A204.1 (cell line): ENCODE data around the gene CASKIN1.
"Not testable (repeated sequence)": the region's sequence is repeated elsewhere in the genome, so short reads cannot be mapped to it uniquely, and the experiment has no call there.

ENCODE experiments used
- FAIRE-seq: peaks from 2 replicates; lab custom pipeline; 2012; peaks lifted over from hg19 to GRCh38; lab: Jason Lieb, UNC

The CASKIN1 gene, protein sequence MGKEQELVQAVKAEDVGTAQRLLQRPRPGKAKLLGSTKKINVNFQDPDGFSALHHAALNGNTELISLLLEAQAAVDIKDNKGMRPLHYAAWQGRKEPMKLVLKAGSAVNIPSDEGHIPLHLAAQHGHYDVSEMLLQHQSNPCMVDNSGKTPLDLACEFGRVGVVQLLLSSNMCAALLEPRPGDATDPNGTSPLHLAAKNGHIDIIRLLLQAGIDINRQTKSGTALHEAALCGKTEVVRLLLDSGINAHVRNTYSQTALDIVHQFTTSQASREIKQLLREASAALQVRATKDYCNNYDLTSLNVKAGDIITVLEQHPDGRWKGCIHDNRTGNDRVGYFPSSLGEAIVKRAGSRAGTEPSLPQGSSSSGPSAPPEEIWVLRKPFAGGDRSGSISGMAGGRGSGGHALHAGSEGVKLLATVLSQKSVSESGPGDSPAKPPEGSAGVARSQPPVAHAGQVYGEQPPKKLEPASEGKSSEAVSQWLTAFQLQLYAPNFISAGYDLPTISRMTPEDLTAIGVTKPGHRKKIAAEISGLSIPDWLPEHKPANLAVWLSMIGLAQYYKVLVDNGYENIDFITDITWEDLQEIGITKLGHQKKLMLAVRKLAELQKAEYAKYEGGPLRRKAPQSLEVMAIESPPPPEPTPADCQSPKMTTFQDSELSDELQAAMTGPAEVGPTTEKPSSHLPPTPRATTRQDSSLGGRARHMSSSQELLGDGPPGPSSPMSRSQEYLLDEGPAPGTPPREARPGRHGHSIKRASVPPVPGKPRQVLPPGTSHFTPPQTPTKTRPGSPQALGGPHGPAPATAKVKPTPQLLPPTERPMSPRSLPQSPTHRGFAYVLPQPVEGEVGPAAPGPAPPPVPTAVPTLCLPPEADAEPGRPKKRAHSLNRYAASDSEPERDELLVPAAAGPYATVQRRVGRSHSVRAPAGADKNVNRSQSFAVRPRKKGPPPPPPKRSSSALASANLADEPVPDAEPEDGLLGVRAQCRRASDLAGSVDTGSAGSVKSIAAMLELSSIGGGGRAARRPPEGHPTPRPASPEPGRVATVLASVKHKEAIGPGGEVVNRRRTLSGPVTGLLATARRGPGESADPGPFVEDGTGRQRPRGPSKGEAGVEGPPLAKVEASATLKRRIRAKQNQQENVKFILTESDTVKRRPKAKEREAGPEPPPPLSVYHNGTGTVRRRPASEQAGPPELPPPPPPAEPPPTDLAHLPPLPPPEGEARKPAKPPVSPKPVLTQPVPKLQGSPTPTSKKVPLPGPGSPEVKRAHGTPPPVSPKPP (N-terminal part only)

DNA sequence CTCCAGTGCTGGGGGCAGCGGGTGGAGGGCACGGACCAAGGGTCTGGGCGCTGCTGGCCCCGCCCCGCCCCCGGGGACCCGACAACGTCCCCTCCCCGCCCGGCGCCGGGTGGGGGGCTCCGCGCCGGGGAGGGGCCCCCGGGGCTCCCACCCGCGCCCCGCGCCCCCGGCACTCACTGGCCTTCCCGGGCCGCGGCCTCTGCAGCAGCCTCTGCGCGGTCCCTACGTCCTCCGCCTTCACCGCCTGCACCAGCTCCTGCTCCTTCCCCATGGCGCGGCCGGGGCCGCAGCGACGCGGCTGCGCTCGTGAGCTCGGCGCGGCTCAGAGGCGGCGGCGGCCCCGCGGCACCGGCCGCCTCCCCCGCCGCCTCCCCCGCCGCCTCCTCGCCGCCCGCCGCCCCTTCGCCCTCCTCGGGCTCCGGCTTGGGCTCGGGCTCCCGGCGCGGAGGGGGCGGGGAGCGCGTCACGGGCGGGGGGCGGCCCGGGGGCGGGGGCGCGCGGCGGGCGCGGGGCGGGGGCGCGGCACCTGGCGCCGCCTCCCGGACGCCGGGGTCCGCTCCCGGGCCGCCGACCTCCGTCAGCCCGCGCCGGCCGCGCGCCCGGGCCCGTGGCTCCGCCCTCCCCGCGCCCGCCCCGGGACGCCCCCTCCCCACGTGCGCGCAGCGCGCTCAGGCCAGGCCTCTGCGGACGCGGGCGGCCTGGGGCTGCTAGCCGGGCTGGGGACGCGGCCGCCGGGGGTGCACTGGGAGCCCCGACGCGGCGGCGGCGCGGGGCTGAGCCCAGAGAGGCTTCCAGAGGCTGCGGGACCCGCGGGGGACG lies at the start of gene CASKIN1:
CASKIN1 (minus strand) TSS at position 444 of the 819 bp plus-strand sequence; CDS start at position 271, 173 bp downstream.
- FAIRE-seq = no peak

DNA sequence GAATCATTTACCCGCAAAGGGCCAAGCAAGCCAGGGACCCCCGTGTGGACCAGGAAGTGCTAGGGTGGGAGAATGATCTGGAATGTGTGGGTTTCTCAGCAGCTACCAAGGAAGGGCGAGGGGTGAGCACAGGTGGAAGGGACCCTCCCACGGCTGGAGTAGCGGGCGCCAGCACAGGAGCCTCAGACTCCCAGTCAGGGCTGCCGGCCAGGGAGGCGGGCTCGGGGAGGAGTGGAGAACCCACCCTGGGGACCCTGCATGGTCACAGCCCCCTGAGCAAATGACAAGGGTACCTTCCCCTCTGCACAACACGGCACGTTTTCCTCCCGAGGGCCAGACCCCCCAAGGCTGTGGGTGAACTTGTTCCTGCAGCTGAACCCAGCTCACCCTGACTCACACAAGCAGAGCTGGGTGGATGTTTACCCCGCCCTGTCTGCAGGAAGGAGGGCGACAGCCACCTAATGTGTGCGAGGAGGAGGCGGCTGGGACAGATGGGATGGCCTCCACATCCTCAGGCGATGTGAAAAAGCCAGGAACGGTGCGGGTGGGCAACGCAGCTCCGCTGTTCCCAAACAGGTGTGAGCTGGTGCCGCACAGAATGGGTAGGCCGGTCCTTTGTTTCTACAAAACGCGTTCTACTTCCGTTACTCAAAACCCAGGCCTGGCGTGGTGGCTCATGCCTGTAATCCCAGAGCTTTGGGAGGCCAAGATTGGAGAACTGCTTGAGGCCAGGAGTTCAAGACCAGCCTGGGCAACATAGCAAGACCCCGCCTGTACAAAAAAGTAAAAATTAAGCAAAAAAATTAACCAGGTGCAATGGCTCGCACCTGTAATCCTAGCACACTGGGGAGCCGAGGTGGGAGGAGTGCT lies 48.8 kb upstream of the CASKIN1 start:
- FAIRE-seq = no peak

DNA sequence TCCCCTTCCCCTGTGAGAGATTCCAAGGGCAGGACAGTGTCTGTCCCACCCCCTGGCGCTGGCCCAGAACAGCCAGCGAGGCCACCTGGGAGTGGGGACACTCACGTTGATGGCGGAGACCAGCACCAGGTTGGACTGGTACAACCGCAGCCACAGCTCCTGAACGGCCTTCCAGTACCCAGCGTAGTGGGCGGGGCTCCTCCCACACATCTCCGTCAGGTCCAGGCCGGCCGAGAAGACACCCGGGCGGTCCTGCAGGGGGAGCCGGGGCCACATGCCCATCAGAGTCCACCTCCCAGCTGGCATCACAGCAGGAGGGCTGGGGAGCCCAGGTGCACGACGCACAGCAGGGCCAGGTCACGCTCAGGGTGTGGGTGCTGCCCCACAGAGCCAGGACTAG lies 47.9 kb upstream of the CASKIN1 start:
- FAIRE-seq = no peak

DNA sequence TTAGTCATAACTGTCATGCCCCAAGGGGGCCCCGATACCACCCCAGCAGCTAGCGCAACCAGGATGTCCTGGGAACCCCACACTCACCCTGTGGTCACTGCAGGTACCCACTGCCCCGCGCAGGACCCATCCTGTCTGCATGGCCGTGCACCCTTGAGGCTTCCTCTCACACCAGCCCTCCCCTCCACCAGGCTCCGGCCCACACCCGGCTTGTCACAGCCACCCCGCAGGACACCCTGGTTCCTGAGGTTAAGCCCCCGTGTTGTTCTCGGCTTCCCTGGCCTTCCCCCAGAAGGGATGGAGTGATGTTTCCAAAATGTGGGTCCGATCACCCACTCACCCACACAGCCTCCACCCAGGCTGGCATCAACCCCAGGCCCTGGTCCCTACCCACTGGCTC lies 47.4 kb upstream of the CASKIN1 start:
- no peak for FAIRE-seq

DNA sequence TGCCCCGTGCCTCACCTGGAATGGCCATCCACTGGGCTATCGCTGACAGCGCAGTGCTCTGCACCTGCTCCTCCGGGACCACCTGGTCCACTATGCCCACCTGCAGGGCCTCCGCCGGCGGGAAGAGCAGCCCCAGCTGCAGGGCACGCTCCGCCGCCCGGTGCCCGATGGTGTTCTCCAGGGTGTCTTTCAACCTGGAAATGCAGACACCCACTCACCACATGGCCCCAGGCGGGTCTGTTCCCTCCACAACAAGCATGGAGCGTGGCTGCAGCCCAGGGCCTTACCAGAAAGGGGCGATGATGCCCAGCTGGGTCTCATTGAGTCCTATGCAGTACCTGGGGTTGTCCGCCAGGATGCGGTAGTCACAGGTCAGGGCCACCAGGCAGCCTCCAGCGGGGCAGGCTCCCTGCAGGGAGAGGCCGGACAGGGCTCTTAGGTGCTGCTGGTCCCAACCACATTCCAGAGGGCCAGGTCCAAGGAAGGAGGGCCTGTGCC lies 46.7 kb upstream of the CASKIN1 start:
- FAIRE-seq = no peak

DNA sequence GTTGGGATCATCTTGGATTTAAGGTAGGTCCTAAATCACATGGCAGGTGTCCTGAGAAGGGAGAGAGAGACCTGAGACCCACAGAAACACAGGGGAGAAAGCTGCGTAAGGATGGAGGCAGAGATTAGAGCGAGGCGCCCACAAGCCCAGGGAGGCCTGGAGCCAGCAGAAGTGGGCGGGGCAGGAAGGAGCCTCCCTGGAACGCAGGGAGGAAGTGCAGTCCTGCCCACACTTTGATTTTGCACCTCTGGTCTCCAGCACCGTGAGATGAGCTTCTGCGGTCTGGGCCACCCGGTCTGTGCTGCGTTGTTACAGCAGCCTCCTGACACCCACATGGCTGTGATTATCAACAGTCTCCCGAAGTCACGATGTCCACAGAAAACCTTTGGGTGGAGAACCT lies 46.2 kb upstream of the CASKIN1 start:
- no peak for FAIRE-seq

DNA sequence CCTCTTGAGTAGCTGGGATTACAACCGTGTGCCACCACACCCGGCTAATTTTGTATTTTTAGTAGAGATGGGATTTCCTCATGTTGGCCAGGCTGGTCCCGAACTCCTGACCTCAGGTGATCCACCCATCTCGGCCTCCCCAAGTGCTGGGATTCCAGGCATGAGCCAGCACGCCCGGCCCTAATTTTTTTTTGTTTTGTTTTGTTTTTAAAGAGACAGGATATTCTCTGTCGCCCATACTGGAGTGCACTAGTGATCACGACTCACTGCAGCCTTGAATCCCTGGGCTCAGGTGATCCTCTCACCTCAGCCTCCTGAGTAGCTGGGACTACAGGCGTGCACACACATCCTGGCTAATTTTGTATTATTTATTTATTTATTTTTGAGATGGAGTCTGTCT lies 43.9 kb upstream of the CASKIN1 start:
- FAIRE-seq = not testable (repeated sequence)

DNA sequence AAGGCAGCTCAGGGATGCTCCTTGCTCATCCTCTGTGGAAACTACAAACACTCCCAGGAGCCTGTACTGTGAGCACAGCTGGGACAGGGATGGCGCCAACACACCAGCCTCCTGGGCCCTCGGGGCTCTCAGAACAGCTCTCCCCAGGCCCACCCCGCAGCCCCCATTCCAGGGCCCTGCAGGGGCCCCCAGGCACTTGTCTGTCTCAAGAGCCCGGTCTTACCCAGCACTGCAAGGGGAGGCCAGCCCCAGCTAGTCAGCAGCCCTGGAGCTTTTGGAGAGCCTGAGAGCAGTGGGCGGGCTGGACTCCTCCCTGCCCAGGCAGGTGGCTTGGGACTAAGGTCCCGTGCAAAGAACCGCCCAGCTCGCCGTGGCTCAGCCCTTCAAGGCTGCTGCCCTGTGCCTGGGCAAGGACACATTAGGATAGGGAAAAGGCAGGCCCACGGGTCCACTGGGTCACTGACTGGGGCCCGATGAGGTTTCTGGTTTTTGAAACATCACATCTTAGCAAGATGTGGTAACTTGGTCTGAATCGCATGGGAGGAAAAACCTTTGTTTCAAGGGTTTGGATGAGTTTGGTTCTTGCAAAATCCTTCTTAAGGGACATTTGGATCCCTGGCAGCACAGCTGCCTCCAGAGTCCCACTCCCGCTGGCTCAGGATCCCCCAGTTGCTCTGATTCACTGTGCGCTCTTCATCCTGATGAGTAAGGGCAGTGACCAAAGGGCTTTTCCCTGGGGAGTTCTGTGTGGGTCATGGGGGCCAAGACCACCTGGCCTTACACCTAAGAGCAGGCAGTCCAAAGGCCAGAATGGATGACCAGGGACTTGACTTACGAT lies 42.7 kb upstream of the CASKIN1 start:
- FAIRE-seq = no peak

DNA sequence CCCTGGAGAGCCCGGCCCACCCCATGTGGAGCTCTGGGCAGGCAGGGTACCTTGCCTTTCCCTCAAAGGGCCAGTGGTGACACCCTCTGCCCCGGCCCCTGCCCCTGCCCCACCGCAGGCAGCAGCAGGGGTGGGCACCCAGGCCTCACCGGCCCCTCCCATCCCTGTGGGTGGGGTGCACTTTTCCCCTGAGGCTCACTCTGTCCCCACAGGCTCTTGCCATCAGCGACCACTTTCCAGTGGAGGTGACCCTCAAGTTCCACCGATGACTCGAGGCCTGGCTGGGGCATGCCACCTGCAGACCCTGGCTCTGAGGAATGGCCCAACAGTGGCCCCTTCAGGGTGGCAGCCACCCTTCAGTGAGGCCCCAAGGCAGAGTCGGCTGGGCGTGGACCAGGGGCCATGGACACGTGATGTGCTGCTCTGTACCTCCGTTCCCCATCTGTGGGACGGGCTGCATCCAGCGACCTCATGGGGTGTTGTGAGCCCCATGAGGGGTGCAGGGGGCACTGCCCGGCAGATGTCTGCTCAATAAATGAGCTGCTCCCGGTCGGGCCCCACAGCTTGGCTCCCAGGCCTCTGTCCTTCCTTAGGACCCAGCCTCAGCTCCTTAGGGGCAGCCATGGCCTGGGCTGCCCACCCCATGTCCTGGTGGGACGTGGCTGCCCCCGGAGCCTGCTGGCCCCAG lies 41.9 kb upstream of the CASKIN1 start:
- no peak for FAIRE-seq

DNA sequence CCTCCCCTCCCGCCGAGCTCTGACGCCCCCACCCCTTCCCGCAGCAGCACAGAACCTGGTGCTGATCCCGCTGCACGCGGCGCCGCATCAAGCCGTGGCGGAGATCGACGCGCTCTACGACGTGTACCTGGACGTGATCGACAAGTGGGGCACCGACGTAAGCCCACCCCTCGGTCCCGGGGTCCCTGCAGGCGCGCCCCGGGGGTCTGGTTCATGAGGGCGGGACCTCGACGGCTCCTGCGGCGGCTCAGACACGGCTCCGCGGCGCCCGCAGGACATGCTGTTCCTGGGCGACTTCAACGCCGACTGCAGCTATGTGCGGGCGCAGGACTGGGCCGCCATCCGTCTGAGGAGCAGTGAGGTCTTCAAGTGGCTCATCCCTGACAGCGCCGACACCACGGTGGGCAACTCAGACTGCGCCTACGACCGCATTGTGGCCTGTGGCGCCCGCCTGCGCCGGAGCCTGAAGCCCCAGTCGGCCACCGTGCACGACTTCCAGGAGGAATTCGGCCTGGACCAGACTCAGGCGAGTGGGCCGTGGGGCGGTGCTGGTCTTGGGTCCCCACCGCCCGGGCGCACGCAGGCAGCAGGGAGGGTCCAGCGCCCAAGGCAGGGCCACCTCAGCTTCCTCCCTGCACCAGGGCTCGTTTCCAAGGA lies 41.2 kb upstream of the CASKIN1 start:
- FAIRE-seq = no peak

DNA sequence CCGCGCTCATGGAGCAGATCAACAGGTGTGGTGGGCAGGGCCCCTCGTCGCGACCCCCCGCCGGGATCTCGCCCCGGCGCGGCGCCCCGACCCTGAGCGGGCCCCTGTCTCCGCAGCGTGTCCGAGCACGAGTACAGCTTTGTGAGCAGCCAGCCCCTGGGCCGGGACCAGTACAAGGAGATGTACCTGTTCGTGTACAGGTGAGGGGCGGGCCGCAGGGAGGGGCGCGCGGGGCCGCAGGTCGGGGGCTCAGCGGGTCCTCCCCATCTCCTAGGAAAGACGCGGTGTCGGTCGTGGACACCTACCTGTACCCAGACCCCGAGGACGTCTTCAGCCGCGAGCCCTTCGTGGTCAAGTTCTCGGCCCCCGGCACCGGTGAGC lies 40.7 kb upstream of the CASKIN1 start:
- no peak for FAIRE-seq

DNA sequence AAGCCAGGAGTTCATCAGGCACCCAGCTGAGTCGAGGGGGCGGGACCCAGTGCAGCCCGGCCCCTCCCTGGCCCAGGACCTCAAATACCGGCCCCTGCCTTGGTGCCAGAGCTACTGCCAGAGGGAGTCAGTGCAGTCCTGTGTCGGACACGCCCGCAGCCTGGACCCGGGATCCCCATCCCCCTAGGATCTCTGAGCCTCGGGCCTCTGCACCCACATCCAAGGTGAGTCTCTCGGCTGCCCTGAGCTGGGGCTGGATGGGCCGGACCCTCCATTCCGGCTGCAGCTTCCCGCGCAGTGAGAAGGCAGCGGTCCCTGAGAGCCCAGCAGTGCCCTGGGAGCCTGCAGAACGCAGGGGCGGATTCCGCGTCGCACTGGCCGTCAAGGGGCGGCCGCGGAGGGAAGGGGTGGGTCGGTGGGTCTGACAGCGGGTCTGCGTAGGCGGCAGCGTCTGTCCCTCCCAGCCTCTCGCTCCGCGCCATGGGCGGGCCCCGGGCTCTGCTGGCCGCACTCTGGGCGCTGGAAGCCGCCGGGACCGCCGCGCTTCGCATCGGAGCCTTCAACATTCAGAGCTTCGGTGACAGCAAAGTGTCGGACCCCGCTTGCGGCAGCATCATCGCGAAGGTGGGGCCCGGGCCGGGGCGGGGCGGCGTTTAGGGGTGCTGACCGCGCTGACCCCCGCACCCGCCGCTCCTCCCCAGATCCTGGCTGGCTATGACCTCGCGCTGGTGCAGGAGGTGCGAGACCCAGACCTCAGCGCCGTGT lies 40.1 kb upstream of the CASKIN1 start, which contains the start of gene DNASE1L2:
DNASE1L2 (plus strand) TSS at position 108 of the 765 bp plus-strand sequence; CDS start at position 481, 373 bp downstream.
- no peak for FAIRE-seq

DNA sequence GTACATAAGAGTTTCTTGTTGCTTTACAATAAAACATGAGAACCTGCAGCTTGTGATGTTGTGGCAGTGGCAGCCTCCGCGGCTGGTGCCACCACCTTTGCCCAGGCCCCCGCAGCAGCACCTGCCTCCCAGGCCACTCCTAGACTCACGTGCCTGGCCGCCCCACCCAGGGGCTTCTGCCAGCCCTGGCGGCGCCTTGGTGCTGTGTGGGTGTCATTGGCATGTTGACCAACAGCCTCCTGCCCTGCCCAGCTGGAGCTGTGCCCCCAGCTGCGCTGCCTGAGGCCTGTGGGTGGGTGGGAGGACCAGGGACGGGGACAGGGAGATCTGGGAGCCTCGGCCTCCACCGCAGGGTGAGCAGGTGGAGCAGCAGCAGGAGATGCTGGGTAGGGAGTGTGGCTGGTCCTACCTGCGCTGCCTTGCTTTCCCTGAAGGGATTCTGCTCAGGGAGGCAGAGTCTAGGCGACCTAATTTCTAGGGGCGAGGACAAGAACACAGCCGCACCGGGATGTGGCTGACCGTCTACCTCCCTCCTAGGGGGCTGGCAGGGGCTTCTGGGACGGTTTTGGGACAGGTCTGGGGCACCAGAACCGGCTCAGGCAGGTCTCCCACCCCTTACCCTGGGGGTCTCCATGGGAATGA lies 39.4 kb upstream of the CASKIN1 start:
- FAIRE-seq = no peak

DNA sequence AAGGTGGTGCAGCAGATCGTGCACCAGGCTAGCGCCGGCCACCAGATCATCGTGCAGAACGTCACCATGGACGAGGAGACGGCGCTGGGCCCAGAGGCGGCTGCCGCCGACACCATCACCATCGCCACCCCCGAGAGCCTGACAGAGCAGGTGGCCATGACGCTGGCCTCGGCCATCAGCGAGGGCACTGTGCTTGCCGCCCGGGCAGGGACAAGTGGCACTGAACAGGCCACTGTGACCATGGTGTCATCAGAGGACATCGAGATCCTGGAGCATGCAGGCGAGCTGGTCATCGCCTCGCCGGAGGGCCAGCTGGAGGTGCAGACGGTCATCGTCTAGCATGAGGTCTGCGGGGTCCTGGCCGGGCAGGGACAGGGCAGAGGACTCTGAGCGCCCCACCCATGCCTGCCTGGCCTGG lies 38.8 kb upstream of the CASKIN1 start:
- FAIRE-seq = no peak

DNA sequence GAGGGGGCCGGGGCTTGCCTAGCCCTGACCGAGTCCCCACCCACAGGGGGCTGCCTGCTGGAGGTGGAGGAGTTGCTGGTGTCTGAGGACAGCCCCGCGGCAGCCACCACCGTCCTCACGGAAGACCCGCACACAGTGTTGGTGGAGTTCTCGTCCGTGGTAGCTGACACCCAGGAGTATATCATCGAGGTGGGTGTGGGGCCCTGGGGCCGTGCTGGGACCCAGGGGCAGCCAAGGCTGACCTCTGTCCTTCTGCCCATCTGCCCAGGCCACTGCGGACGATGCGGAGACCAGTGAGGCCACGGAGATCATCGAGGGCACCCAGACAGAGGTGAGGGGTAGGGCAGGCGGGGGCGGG lies 38.4 kb upstream of the CASKIN1 start:
- FAIRE-seq = no peak

DNA sequence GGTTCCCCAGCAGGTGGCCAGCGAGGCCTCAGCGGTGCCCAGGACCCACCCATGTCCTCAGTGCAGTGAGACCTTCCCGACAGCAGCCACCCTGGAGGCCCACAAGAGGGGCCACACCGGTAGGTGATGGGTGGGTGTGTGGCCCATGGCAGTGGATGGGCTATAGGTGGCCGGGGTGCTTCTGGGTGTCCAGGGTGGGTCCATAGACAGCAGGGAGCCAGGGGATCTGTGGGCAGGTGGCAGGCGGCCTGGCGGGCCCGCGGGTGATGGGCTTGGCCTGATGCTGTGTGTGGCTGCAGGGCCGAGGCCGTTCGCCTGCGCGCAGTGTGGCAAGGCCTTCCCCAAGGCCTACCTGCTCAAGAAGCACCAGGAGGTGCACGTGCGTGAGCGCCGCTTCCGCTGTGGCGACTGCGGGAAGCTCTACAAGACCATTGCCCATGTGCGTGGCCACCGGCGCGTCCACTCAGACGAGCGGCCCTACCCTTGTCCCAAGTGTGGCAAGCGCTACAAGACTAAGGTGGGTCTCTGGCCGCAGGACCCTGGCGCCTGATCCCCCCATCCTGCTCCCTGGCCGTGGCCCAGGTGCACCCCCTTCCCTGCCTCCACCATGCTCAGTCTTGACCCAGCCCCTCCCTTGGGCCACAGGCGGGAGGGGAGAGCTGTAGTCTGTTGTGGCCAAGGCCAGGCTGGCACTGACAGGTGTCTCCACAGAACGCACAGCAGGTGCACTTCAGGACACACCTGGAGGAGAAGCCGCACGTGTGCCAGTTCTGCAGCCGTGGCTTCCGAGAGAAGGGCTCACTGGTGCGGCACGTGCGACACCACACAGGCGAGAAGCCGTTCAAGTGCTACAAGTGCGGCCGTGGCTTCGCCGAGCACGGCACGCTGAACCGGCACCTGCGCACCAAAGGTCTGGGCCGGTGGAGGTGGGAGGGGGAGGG lies 37.7 kb upstream of the CASKIN1 start:
- no peak for FAIRE-seq
